GM19468 (cell line): ENCODE data around the gene PIN4.
A peak's percentile ranks its signal among the peaks of the same experiment; 100 is the strongest.
"Not testable (repeated sequence)": the region's sequence is repeated elsewhere in the genome, so short reads cannot be mapped to it uniquely, and the experiment has no call there.

Experiments
- ATAC-seq: cut with Tn5 transposase; IDR thresholded peaks from one replicate; pipeline ENCODE4 v1.9.1; 2021; ENCODE audit warnings: mild to moderate bottlenecking, moderate library complexity, moderate number of reproducible peaks; ENCODE audit not compliant: unreplicated experiment; ENCODE audit errors: extremely low read depth

The PIN4 gene

GRCh38 chrX:72201836-72202536 is 20.4 kb downstream of the PIN4 start:
- ATAC-seq: no peak

DNA sequence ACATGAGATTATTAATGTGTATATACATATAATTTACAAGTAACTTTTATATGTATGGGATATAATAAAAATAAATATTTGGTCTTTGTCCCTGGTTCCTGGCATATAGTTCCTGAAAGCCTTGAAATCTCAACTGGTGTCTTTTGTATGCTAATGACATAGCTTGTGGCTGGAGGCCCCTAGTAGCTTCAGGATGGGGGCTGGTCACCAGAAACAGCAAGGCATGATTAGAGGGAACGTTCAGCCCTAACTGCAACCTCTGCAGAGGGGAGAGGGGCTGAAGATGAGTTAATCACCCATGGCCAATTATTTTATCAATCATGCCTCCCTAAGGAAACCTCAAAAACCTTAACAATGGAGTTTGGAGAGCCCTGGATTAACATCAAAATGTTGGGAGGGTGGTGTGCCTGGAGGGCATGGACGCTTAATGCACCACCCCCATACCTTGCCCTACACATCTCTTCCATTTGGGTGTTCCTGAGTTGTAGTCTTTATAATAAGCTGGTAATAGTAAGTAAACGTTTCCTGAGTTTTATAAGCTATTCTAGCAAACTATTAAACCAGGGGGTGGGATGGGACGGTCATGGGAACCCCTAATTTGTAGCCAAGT is 21.3 kb downstream of the PIN4 start:
- ATAC-seq: no peak

DNA sequence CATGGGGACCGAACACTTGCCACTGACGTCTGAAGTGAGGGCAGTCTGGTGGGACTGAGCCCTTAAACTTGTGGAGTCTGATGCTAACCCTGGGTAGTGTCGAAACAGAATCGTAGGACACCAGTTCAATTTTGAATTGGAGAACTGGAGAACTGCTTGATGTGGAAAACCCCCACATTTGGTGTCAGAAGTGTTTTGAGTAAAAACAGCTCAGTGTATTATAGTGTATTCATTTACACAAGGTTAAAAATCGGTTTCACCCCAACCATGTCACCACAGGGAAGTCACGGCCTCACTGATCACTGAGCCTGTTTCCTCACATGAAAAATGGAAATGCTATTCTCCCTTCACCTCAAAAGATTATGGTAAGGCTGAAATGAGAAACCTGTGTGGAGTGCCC is 21.9 kb downstream of the PIN4 start:
- ATAC-seq: no peak

GRCh38 chrX:72205706-72206105 is 24.1 kb downstream of the PIN4 start:
- no peak for ATAC-seq

DNA sequence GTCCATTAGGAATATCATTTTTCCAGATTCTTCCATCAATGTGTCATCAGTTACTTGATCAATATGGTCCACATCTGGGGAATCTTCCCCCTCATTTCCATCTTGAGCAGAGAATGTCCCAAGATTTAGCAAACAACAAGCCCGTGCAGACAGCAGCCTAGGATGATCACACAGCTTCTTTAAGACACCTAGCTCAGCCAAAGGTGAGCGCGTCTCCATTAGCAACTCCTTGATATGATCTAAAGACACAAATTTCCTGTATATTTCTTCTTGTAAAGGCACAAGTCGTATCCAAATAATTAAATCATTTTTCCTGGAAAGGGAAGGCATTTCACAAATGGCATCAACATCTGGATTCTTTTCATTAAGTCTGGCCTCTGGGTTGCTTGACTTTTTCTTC is 25.8 kb downstream of the PIN4 start:
- ATAC-seq: no peak

- ATAC-seq: no peak
These were observed 26.7 kb downstream of the PIN4 start for GRCh38 chrX:72208126-72208800.

GRCh38 chrX:72216973-72217372 is 35.4 kb downstream of the PIN4 start:
- ATAC-seq: no peak

DNA sequence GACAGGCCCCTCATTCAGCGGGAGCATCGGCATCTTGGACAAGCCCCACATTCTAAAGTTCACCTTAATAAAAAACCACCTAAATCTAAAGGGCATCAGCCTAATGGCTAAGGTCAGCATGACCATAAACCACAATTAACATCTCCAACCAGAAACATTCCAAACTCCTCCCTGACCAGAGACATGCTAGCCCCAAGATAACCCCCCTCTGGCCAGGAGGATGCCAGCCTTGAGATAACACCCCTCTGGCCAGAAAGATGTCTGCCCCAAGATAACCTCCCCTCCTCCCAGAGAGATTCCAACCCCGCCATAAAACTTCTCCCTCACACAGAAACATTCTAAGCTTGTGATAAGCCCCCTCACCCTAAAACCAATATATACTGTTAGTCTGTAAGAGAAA is 38.8 kb downstream of the PIN4 start:
- ATAC-seq: not testable (repeated sequence)

GRCh38 chrX:72230290-72230689 is 48.7 kb downstream of the PIN4 start:
- no peak for ATAC-seq

DNA sequence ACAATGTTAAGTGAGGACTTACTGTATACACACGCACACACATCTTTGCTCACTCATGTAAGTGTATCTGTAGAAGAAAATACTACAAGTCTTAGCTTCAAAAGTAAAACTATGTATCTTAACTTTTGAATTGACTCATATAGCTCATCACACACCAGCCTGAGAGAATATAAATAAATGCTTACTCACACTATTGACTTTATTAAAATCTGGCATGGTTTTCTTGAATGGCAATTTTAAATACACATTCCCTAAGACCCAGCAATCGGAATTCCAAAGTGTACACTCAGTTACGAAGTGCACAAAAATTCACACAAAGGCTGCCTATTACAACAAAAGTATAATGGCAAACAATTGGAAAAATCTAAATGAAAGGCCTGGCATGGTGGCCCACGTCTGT is 55.3 kb downstream of the PIN4 start:
- ATAC-seq: no peak

GRCh38 chrX:72238183-72238582 is 56.6 kb downstream of the PIN4 start:
- ATAC-seq: no peak

GRCh38 chrX:72238721-72239475 is 57.3 kb downstream of the PIN4 start, which contains the start of gene ERCC6L:
Gene ERCC6L (minus strand): TSS chrX:72239027. CDS start chrX:72238911, 116 bp downstream.
- peak; percentile 93 for ATAC-seq

GRCh38 chrX:72240976-72241375 is 59.4 kb downstream of the PIN4 start:
- no peak for ATAC-seq

- ATAC-seq: no peak
These were observed 61.9 kb downstream of the PIN4 start for GRCh38 chrX:72243472-72243871.

DNA sequence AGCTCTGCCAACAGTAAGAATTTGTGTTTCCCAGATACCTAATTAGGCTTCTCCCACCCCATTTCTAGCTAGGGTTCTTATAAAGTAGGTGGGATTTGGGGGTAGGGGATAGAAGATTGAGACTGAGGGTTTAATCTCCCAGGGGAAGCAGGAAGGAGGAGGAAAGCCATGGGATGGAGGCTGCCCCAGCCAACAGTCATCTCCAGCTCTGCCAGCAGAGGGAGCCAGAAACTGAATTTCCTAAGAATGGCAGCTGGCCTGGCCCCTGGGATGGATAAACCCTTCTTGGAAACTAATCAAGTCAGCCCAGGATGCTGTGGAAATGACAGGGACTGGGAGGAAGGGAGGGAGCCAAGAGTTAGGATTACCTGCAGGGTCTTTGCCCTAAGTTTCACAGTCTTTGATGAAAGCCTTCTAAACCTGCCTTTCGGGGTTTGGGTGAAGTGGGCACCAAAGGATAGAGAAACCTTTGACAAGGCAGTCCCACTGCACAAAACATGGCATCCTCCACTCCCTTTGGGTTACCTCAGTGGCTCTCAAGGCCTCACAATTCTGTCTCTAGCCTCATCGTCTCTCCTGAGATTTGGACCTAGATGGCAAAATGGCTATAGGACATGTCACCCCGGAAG is 64.0 kb downstream of the PIN4 start:
- ATAC-seq: peak; percentile 58

GRCh38 chrX:72247206-72247942 is 65.8 kb downstream of the PIN4 start:
- ATAC-seq: no peak
